ENCODE measurements around the gene EHMT1.

The EHMT1 gene

GRCh38 chr9:137820161-137820855 is 201.5 kb downstream of the EHMT1 start:
- Histone ChIP-seq H3K4me3 (IDR thresholded peaks at IDR 0.05; ENCODE audit: insufficient read depth, low read depth, low read length) (no peak overlapping the region), H3K9ac (no peak overlapping the region), H3K27me3 (ENCODE audit: insufficient read depth, low read depth) (no peaks in the 10 kb centered on the region), H3K4me1 (ENCODE audit: low read depth, poor library complexity, severe bottlenecking) (no peaks in the 10 kb centered on the region), H3K36me3 (ENCODE audit: insufficient read depth) (no peaks in the 10 kb centered on the region; the same call in 1 of the 2 replicates), H3K27ac (no peak overlapping the region), H3K79me2 (ENCODE audit: insufficient read depth, low read depth) (no peaks in the 10 kb centered on the region), H2AFZ (ENCODE audit: low read depth) (no peak overlapping the region), H4K20me1 (ENCODE audit: insufficient read depth) (no peaks in the 10 kb centered on the region), H3K4me2 (no peak overlapping the region)
- TF ChIP-seq, protein P1, sequence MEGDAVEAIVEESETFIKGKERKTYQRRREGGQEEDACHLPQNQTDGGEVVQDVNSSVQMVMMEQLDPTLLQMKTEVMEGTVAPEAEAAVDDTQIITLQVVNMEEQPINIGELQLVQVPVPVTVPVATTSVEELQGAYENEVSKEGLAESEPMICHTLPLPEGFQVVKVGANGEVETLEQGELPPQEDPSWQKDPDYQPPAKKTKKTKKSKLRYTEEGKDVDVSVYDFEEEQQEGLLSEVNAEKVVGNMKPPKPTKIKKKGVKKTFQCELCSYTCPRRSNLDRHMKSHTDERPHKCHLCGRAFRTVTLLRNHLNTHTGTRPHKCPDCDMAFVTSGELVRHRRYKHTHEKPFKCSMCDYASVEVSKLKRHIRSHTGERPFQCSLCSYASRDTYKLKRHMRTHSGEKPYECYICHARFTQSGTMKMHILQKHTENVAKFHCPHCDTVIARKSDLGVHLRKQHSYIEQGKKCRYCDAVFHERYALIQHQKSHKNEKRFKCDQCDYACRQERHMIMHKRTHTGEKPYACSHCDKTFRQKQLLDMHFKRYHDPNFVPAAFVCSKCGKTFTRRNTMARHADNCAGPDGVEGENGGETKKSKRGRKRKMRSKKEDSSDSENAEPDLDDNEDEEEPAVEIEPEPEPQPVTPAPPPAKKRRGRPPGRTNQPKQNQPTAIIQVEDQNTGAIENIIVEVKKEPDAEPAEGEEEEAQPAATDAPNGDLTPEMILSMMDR (conservative IDR thresholded peaks at IDR 0.05; ENCODE audit: low read depth, low read length): no peak

- TF ChIP-seq, protein P1 (conservative IDR thresholded peaks at IDR 0.05; ENCODE audit: low read depth, low read length): no peak
Observed at GRCh38 chr9:137823986-137824771, 205.4 kb downstream of the EHMT1 start.

GRCh38 chr9:137825324-137825989 is 206.7 kb downstream of the EHMT1 start:
- Histone ChIP-seq H2AFZ (ENCODE audit: low read depth) (no peak overlapping the region), H3K36me3 (ENCODE audit: insufficient read depth) (no peaks in the 10 kb centered on the region; the same call in 1 of the 2 replicates), H3K9ac (no peak overlapping the region), H3K79me2 (ENCODE audit: insufficient read depth, low read depth) (no peaks in the 10 kb centered on the region), H3K4me3 (IDR thresholded peaks at IDR 0.05; ENCODE audit: insufficient read depth, low read depth, low read length) (no peak overlapping the region), H3K4me2 (no peak overlapping the region), H3K27ac (no peak overlapping the region), H3K27me3 (ENCODE audit: insufficient read depth, low read depth) (no peaks in the 10 kb centered on the region), H3K4me1 (ENCODE audit: low read depth, poor library complexity, severe bottlenecking) (no peaks in the 10 kb centered on the region), H4K20me1 (ENCODE audit: insufficient read depth) (no peaks in the 10 kb centered on the region)
- TF ChIP-seq, protein P1 (conservative IDR thresholded peaks at IDR 0.05; ENCODE audit: low read depth, low read length): no peak

More at GRCh38 chr9:137823986-137824771, 205.4 kb downstream of the EHMT1 start:
- Histone ChIP-seq H3K36me3 (ENCODE audit: insufficient read depth) (no peaks in the 10 kb centered on the region; the same call in 1 of the 2 replicates), H3K4me3 (IDR thresholded peaks at IDR 0.05; ENCODE audit: insufficient read depth, low read depth, low read length) (no peak overlapping the region), H2AFZ (ENCODE audit: low read depth) (no peak overlapping the region), H3K79me2 (ENCODE audit: insufficient read depth, low read depth) (no peaks in the 10 kb centered on the region), H3K9ac (no peak overlapping the region), H3K27me3 (ENCODE audit: insufficient read depth, low read depth) (no peaks in the 10 kb centered on the region), H3K4me2 (no peak overlapping the region), H3K4me1 (ENCODE audit: low read depth, poor library complexity, severe bottlenecking) (no peaks in the 10 kb centered on the region), H4K20me1 (ENCODE audit: insufficient read depth) (no peaks in the 10 kb centered on the region), H3K27ac (no peak overlapping the region)

- TF ChIP-seq, protein P1 (conservative IDR thresholded peaks at IDR 0.05; ENCODE audit: low read depth, low read length): no peak
- H3K27me3 ChIP-seq (ENCODE audit: insufficient read depth, low read depth): no peaks in the 10 kb centered on the region
- no peak overlapping the region for H2AFZ ChIP-seq (ENCODE audit: low read depth)
- H3K36me3 ChIP-seq (ENCODE audit: insufficient read depth): no peaks in the 10 kb centered on the region; the same call in 1 of the 2 replicates
- H3K27ac ChIP-seq: no peak overlapping the region
- no peaks in the 10 kb centered on the region for H3K4me1 ChIP-seq (ENCODE audit: low read depth, poor library complexity, severe bottlenecking)
- no peak overlapping the region for H3K4me2 ChIP-seq
- no peaks in the 10 kb centered on the region for H3K79me2 ChIP-seq (ENCODE audit: insufficient read depth, low read depth)
- H3K9ac ChIP-seq: no peak overlapping the region
- H3K4me3 ChIP-seq (IDR thresholded peaks at IDR 0.05; ENCODE audit: insufficient read depth, low read depth, low read length): no peak overlapping the region
- no peaks in the 10 kb centered on the region for H4K20me1 ChIP-seq (ENCODE audit: insufficient read depth)
Observed at GRCh38 chr9:137827908-137828526, 209.2 kb downstream of the EHMT1 start.

Data from KMS-11 (cell line).